Left renal cortex interstitium (tissue), 4 donors: Measurements from ENCODE around the gene TPPP3. TPM values are rescaled to one million over a fixed set of nuclear protein-coding genes. Genes with fewer than 3 reads are reported as not detected.
"Not testable (repeated sequence)": the region's sequence is repeated elsewhere in the genome, so short reads cannot be mapped to it uniquely, and the experiment has no call there.

ENCODE experiments used
- DNase-seq, 4 donors: peaks; one replicate each; pipeline ENCODE4 v3.0.0-alpha.2; 2013; ENCODE audit warnings: low read depth in 4 of 4, low spot score in 2 of 4, missing footprints in 1 of 4
- polyA plus RNA-seq, 4 donors: library from polyadenylated mRNA; unstranded; fragments of 120-200 nt; gene quantifications; one replicate each; pipeline ENCODE4 v1.2.1, GENCODE V29; 2013; ENCODE audit not compliant: insufficient read length in 4 of 4

The TPPP3 gene
- polyA plus RNA-seq, 4 donors = 52.9 to 79.1 (median 57.8) TPM

DNA sequence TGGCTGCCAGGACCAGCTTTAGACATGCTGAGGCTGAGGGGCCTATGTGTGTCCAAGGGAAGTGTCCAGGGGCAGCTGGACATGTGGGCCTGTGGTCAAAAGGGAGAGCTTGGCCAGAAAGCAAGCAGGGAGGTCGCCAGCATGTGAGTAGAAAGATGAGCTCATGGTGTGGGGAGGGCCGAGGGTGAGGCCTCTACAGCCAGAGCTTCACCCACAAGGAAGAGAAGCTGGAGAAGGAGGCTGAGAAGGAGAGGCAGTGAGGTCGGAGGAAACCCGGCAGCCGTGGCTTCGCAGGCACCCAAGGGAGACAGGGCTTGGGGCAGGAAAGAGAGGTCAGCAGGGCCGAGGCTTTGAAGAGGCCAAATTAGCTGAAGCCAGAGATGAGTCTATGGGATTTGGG lies 33.7 kb upstream of the TPPP3 start:
- no peak for DNase-seq

DNA sequence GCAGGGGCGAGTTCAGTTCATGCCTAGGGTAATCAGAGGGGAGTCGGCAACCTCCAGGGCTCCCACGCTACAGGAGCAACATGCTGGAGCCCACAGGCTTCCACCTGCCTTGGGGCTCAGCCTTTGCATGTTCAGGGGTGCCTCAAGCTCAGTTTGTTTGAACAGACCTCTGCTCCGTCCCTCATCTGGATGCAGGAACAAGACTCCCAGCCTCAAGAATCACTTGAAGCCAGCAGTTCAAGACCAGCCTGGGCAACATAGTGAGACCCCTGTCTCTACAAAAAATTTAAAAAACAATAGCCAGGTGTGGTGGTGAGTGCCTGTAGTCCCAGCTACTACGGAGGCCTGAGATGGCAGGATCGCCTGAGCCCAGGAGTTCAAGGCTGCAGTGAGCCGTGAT lies 32.7 kb upstream of the TPPP3 start:
- no peak for DNase-seq

DNA sequence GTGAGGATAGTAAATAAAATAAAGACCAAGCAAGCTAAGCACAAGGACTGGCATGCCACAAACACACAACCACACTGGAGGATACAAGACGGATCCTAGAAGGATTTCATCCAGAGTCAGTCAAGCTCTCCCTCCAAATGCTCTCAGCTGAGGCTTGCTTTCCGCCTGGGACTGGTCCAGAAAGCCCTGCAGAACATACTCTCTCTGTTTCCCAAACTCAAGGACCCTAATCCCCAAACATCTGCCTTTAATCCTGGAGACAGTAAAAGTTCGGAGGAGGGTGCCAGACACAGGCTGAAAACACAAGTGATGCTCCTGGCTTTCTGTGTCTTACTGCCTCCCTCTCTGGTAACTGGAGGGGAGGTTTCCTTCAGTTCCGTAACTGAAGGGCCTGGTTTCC lies 32.3 kb upstream of the TPPP3 start:
- DNase-seq = no peak

DNA sequence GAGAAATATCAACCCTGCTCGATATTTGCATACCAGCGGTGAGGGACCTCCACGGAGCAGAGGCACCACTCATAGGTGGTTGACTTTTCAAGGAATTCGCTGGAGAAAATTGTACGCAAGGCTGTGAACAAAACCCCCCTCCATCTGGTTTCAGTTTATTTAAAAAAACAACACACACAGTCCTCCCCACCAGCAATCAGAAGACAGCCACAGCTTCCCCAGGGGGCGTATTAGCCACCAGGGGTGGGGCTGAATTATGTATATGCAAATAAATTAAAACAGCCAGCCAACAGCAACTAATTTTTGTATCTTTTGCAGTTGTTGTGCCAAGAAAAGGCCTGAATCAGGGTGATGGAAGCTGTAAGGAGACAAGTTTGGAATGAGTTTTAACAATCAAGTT lies 31.8 kb upstream of the TPPP3 start:
- no peak for DNase-seq

DNA sequence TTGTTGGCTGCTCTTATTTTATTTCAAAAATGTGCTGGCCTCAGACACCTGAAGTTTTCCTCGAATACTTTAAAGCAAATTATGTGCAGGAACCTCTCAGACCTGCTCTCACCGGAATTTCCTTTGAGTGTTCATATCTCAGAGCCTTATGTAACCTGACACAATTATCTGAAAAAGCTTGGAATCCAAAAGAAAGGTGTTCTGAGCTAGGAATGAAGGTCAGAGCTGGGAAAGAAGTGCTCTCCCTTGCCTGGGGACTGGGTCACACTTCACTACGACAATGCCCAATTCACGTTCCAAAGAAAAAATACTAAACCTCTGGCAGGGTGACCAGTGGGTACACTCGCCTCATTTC lies 30.9 kb upstream of the TPPP3 start:
- DNase-seq = no peak

DNA sequence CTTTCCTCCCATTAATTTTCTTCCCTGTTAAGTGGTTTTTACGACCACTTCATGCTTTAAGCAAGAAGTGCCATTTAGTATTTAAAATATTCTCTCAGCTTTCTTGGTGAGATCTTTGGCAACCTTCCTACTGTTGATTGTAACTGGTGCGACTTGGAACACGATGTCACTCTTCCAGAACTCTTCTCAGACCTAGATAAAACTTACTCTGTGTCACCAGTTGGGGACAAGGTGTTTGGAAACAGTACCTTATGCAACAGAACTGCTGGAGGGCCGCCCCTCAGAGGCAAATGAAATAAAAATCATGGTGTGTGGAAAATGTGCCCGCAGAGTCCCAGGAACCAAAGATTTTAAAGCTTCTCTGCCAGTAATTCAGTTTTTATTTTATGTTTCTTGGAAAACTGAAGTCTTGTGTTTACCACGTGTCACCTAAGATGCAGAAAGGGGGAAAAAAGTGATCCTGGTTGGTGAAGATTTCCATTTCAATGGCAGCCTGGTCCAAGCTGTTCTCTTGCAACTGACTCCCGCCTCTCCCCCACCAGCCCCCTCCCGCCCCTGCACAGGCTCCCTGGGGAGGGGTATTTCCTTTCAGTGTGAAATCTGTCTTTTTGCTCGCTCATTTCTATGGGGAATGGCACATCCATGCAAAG lies 30.4 kb upstream of the TPPP3 start:
- no peak for DNase-seq

DNA sequence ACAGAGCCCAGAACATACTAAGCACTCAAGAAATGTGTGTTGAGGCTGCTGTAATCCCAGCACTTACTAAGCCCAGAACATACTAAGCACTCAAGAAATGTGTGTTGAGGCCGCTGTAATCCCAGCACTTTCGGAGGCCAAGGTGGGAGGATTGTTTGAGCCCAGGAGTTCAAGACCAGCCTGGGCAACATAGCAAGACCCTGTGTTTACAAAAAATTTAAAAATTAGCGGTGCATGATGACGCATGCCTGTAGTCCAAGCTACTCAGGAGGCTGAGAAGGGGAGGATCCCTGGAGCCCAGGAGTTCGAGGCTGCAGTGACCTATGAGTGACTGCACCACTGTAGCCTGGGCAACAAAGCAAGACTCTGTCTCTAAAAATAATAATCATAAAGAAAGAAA lies 29.7 kb upstream of the TPPP3 start:
- DNase-seq = no peak

DNA sequence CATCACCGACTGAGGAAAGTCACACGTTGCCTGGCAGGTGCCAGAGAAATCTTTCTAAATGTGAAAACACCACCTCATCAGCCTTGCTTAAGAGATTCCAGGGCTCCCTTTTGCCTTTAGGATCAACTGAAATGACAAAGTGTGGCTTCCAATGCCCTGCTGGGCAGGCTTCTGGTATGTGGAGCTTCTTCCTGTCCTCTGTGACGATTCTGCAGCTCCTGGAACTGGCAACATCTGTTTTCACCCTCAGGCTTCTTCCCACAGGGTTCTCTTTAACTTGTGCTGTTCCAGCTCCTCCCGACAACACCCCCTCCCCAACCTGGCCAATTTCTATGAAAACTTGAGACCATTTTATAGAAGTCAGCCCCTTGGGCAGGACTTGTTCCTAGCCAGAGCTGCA lies 27.7 kb upstream of the TPPP3 start:
- no peak for DNase-seq

DNA sequence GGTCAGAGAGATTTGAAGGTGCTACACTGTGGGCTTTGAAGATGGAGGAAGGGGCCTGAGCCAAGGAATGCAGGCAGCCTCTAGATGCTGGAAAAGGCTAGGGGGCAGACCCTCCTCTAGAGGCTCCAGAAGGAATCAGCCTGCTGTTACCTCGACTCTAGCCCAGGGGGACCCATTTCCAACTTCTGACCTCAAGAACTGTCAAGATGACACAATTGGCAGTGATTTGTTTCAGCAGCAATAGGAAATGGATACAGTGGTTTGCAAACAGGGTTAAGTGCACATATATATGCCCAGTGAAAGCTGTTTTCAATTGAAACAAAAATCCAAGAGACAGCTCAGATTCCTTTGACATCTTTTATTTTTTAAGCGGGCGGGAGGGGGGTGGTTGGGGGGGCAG lies 26.6 kb upstream of the TPPP3 start:
- DNase-seq = no peak

DNA sequence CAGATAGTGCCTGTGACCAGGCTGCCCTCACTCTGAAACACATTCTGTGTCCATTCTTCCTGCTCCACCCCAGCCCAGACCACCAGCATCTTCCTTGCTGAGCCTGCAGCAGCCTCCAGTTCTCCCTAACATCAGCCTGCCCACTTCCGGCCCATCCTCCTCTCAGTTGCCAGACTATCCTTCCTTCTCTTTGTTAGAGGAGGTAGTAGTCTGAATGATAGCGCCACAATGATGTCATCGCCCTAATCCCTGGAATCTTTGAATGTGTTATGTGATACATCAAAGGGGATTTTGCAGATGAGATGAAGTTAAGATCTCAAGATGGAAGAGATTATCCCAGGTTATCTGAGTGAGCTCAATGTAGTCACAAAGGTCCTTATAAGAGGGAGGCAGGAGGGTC lies 26.2 kb upstream of the TPPP3 start:
- DNase-seq = no peak

DNA sequence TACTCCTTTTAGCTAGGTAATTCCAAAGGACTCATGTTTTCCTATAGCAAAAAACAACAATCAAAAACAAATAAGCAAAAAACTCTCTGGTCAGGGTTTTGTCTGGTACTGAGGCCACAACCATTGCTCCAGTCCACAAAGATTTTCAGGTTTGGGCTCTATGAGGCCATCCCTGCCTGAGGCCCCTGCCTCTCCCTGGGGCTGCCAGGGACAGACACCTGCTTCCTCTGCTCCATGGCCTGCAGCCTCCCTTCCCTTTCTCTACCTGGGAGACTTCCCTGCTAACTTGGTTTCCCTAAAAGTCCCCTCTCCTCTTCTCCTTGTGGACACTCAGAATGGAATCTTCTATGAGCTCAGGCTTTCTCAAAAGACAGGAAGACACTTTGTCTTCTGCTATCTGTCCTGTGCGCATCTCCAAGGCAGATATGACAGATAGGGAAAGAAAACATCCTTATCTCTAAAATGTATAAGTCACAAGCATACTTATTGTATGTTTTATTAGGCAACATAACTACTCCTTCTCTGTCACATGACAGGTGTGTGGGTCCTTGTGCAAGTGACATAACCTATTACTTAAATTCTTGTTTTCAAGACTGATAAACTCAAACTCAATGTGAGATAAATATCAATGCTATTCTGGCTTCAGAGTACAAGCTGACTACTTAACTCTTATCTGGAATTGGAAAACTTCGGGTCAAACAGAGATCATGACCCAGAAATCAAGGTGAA lies 24.2 kb upstream of the TPPP3 start:
- DNase-seq = no peak

DNA sequence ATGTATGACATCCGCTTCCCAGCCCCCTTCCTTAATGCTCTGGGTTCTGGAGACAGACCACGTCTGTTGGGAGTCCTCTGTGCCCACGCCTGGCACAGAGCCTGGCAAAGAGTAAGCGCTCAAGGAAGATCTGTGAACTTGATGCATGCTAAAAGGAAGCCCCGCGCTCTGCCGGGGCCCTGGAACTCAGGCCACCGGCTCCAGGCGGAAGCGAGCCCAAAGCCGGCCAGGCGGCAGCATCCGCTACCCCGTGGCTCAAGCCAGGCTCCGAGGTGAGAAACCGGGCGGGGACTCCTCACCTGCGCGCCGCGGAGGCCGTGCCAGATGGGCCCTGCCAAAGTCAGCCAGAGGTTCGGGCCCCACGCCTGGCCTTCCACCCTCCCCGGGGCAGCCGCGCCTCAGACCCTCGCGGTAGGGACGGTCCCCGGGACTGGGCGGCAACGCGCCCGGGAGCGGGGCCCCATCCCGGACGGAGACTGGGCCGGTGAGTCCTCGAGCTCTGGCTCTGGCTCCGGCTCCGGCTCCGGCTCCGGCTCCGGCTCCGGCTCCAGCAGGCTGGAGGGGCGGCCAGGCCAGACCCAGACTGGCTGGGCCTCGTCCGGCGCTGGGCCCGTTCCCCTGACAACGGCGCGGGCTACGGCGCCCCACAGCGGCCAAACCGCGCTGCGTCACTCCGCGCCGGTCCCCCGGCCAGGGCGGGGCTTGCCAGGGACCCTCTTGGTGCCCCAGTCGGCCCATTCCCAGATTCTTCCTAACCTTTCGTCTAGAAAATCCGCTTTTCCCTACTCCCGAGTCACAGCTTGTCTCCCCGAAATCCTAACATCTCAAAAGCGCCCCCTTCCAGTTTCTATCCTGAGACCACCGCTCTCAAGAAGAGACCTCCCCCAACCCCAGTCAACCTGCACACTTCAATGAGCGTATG lies 22.8 kb upstream of the TPPP3 start, which contains the start of gene ZDHHC1:
Gene ZDHHC1, minus strand, starts transcription at position 606 of the 922 bp plus-strand sequence. CDS start 8,702 bp downstream, outside the sequence.
- DNase-seq = no peak

DNA sequence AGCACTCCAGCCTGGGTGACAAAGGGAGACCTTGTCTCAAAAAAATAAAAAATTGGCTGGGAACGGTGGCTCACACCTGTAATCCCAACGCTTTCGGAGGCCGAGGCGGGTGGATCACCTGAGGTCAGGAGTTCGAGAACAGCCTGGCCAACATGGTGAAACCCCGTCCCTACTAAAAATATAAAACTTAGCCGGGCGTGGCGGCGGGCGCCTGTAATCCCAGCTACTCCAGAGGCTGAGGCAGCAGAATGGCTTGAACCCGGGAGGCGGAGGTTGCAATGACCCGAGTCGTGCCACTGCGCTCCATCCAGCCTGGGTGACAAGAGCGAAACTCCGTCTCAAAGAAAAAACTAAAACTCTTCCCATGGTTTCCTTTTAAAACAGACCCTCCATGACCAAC lies 22.1 kb upstream of the TPPP3 start:
- not testable (repeated sequence) for DNase-seq

DNA sequence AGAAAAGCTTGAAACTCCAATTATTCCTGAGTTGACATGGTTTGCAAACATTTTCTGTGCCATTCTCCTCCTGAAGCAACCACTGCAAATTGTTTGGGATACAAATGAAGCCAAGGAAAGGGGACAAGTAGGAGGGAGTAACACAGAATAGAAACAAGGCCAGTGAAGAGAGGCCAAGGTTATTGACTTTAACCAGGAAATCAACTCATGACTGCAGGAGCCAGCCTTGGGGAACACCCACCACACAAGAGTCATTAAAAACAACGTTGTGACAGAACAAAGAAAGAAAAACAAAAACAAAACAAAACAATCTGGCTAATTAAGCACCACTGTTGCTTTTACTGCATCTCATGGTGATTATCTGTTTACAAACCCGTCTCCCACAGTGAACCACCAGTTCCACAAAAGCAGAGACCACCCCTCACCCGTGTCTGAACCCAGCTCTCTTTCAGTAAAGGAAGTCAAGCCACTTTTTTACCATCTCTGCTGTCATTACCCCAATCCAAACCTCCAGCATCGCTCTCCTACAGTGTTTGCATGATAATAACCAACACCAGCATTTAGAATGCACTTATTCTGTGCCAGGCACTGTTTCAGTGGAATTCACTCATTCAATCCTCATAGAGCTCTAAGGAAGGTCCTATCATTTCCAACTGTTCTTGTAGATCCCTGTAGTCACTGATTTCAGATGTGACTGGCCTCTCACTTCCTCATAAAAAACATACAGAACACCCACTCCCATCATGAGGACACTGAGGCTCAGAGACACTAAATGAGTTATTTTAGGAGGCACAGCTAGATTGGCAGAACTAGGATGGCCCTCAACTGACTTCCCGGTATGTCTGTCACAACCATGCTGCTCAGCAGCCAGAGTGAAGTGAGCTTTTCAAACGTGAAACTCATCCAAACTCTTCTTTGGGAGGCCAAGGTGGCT lies 20.9 kb upstream of the TPPP3 start:
- no peak for DNase-seq

DNA sequence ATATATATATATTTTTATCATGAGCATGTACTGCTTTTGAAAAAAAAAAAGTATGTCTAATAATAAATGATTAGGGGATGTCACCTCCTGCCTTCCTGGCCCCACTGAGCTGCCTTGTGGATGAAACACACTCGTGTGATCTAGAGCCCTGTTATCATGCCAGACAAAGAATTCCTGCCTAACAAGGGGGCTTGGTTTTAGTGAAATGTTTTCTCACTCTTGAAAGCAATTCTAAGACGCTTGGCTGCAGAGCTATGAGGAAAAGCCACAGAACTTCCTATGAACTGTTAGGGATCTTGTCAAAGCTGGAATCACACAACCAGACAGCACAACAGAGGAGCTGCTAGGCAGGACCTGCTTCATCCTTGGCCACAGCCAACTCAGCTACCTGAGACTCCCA lies 19.0 kb upstream of the TPPP3 start:
- no peak for DNase-seq

DNA sequence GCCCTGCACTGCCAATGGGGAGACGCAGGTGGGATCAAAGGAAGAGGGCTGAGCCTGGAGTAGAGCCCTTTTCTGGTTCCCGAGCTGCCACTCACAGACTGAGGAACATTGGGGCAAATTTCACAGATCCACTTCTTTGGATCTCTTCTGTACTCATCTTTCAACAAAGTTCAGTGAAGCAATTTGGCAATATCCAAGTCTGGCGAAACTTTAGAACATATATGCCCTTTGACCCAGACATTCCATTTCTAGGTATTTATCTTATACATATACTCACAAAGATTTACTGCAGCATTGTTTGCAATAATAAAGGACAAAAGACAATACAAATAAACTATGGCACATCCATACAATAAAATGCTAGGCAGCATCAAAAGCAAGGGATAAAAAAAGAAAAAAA lies 18.0 kb upstream of the TPPP3 start:
- DNase-seq = no peak

DNA sequence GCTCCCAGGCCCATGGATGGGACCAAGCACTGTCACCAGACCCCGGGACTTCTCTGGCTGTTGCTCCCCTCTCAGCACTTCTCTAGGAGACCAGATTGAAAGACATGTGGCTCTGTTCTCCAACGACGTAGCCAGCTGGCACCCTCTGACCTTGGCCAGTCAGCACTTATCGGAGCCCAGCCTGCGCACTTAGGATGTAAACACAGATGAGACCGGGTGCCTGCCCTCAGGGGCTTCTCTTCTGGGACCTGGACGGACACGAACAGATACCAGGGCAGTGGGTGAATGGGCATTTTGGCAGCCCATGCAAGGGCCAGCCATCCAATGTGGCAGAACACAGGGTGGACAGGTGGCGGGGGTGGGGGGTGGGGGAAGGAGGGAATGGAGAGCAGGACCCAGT lies 16.3 kb upstream of the TPPP3 start:
- DNase-seq = no peak

DNA sequence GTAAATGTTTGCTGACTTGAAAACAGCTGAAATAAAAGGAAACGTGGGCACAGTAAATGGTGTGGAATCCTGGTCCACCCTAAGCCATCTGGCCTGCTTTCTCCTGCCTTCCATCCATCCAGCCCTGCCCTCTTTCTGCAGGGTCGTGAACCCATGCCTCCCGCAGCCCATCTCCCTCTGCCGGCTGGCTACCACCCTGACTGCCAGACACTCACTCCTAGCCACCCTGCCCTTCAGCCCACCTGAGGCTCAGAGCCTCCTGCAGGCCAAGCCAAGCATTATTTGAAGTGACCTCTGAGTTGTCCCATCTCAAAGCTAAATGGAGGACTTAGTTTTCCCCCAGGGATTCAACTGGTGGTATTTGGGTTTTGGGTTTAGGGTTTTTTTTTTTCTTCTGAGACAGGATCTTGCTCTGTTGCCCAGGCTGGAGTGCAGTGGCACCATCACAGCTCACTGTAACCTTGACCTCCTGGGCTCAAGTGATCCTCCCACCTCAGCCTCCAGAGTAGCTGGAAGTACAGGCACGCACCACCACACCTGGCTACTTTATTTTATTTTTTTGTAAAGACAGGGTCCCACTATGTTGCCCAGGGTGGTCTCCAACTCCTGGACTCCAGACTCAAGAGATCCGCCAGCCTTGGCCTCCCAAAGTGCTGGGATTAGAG lies 14.6 kb upstream of the TPPP3 start:
- no peak for DNase-seq

DNA sequence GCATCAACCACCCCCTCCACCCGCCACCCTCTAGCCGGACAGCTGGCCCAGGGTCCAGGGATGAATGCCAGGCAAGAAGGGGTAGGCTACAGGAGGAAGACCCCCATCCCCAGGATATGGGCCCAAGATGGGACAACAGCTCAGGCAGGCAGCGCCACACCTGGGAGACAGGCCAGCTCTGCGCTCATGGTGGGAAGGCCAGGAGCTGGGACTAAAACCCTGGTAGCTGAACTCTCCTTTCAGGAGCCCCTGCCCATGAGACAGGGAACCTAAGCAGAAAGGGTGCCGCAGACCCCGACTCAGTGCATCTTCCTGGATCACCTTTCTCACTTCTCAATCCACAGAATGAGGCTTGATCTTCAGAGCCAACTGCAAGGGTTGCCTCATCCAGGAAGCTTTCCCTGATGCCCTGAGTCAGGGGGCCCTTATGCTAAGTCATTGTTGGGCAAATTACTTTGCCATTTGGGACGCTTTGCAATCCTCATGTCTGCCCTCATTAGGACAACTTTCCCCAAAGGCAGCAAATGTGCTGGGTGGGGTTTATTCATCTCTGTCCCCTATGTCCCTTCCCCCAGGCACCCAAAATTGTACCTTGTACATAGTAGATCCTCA lies 14.0 kb upstream of the TPPP3 start:
- no peak for DNase-seq
